Tibial nerve (tissue), 4 donors: ENCODE results near the gene RGS7. TPM values are rescaled to one million over a fixed set of nuclear protein-coding genes. Genes with fewer than 3 reads are reported as not detected.
"Not testable (repeated sequence)": the region's sequence is repeated elsewhere in the genome, so short reads cannot be mapped to it uniquely, and the experiment has no call there.

Experiments used
- DNase-seq, 2 donors: peaks; one replicate each; pipeline ENCODE4 v3.0.0-alpha.2; 2019; ENCODE audit warnings: low spot score in 2 of 2
- H3K27ac ChIP-seq, 4 donors: fragments of 200-600 bp; sonication (generic) in 3 of 4; one replicate each; pipeline ENCODE4 v1.5.1; 2017 to 2019; ENCODE audit warnings: mild to moderate bottlenecking in 1 of 4
- H3K27me3 ChIP-seq, 2 donors: fragments of 200-600 bp; sonication (generic) in 1 of 2; one replicate each; pipeline versions ENCODE4 v1.5.1 to v1.6.0; 2017 to 2019
- H3K36me3 ChIP-seq, 3 donors: fragments of 200-600 bp; sonication (generic); one replicate each; pipeline ENCODE4 v1.5.1; 2018 to 2019
- H3K4me1 ChIP-seq, 4 donors: fragments of 200-600 bp; sonication (generic) in 3 of 4; one replicate each; pipeline ENCODE4 v1.5.1; 2017 to 2019
- H3K4me3 ChIP-seq, 4 donors: fragments of 200-600 bp; sonication (generic) in 3 of 4; one replicate each; pipeline ENCODE4 v1.5.1; 2017 to 2019; ENCODE audit warnings: mild to moderate bottlenecking in 1 of 4, moderate library complexity in 1 of 4
- H3K9me3 ChIP-seq, 4 donors: fragments of 200-600 bp; sonication (generic) in 3 of 4; one replicate each; pipeline ENCODE4 v1.5.1; 2017 to 2019
- CTCF ChIP-seq, 5 experiments: fragments of 200-600 bp in 3 of 5; fragments of 450-650 bp in 2 of 5; sonication (generic) in 3 of 5; IDR thresholded peaks; one replicate each; pipeline ENCODE4 v1.5.1; 2016 to 2019; ENCODE audit warnings: antibody characterized with exemption in 5 of 5, mild to moderate bottlenecking in 3 of 5, moderate library complexity in 2 of 5
- EP300 ChIP-seq, 2 donors: sonication (generic); formaldehyde crosslinking; IDR thresholded peaks; one replicate each; pipeline ENCODE4 v1.6.1; 2017; ENCODE audit warnings: antibody characterized with exemption in 2 of 2, mild to moderate bottlenecking in 1 of 2
- POLR2A ChIP-seq, 2 donors: fragments of 450-650 bp; IDR thresholded peaks; one replicate each; pipeline ENCODE4 v1.6.1; 2017; ENCODE audit warnings: antibody characterized with exemption in 2 of 2, mild to moderate bottlenecking in 2 of 2, moderate library complexity in 2 of 2
- WGBS, 2 donors: methylation state at CpG; one replicate each; pipeline ENCODE4 v1.1.5; 2018; 5-methylcytosine and 5-hydroxymethylcytosine counted together
- total RNA-seq, 4 donors: library from RNA; depleted of rRNA; stranded (reverse); fragments of >200 nt; gene quantifications; one replicate each; pipeline ENCODE4 v1.1.0, GENCODE V29; 2016

The RGS7 gene
- total RNA-seq, 4 donors from 2014 or later = 0.39 to 1.5 (median 1.0) TPM; not detected in 1

- Histone ChIP-seq H3K4me3 (no peak overlapping the region), H3K9me3 (peaks cover 0 to 11% (median 0%) of the 10 kb centered on the region in 4 donors), H3K36me3 (no peaks in the 10 kb centered on the region), H3K27me3 (no peaks in the 10 kb centered on the region), H3K27ac (no peak overlapping the region), H3K4me1 (no peaks in the 10 kb centered on the region)
- 83 to 89% methylated on average over 2 of the region's 2 CpGs for WGBS, 2 donors
- no peak for TF ChIP-seq CTCF (IDR thresholded peaks at IDR 0.05)
- no peak for TF ChIP-seq POLR2A (IDR thresholded peaks at IDR 0.05)
- no peak for TF ChIP-seq EP300 (IDR thresholded peaks at IDR 0.05)
- DNase-seq = no peak
Observed at GRCh38 chr1:241299347-241299746, 57.7 kb downstream of the RGS7 start.

- TF ChIP-seq POLR2A (IDR thresholded peaks at IDR 0.05) (no peak), EP300 (IDR thresholded peaks at IDR 0.05) (no peak), CTCF (IDR thresholded peaks at IDR 0.05) (no peak)
- WGBS, 2 donors = 83 to 95% methylated on average over 4 of the region's 4 CpGs
- no peak for DNase-seq
- no peaks in the 10 kb centered on the region for H3K36me3 ChIP-seq
- H3K27ac ChIP-seq = no peak overlapping the region
- no peaks in the 10 kb centered on the region for H3K27me3 ChIP-seq
- H3K4me3 ChIP-seq = no peak overlapping the region
- no peaks in the 10 kb centered on the region for H3K4me1 ChIP-seq
- no peaks in the 10 kb centered on the region for H3K9me3 ChIP-seq
Observed at GRCh38 chr1:241292973-241293372, 64.0 kb downstream of the RGS7 start.

- not testable (repeated sequence) for H3K9me3 ChIP-seq, H3K27ac ChIP-seq, H3K4me3 ChIP-seq, DNase-seq, H3K27me3 ChIP-seq, H3K4me1 ChIP-seq, H3K36me3 ChIP-seq
- 85 to 88% methylated on average over 8 of the region's 8 CpGs for WGBS, 2 donors
Observed at GRCh38 chr1:241291548-241291947, 65.5 kb downstream of the RGS7 start.

- Histone ChIP-seq H3K36me3 (no peaks in the 10 kb centered on the region), H3K27me3 (no peaks in the 10 kb centered on the region), H3K9me3 (peaks cover 0 to 33% (median 5%) of the 10 kb centered on the region in 4 donors), H3K4me3 (no peak overlapping the region), H3K4me1 (no peaks in the 10 kb centered on the region), H3K27ac (no peak overlapping the region)
- 81 to 100% methylated on average over 1 of the region's 1 CpG for WGBS, 2 donors
- no peak for DNase-seq
- TF ChIP-seq POLR2A (IDR thresholded peaks at IDR 0.05) = no peak
- no peak for TF ChIP-seq CTCF (IDR thresholded peaks at IDR 0.05)
- TF ChIP-seq EP300 (IDR thresholded peaks at IDR 0.05) = no peak
Observed at GRCh38 chr1:241286486-241286885, 70.5 kb downstream of the RGS7 start.

- Histone ChIP-seq H3K9me3 (peaks cover 0 to 23% (median 0%) of the 10 kb centered on the region in 4 donors), H3K27ac (no peak overlapping the region), H3K36me3 (no peaks in the 10 kb centered on the region), H3K4me3 (no peak overlapping the region), H3K4me1 (no peaks in the 10 kb centered on the region), H3K27me3 (no peaks in the 10 kb centered on the region)
- no peak for TF ChIP-seq EP300 (IDR thresholded peaks at IDR 0.05)
- no peak for DNase-seq
- WGBS, 2 donors = 69 to 71% methylated on average over 3 of the region's 3 CpGs
Observed at GRCh38 chr1:241276391-241276790, 80.6 kb downstream of the RGS7 start.

GRCh38 chr1:241275981-241276380 is 81.0 kb downstream of the RGS7 start:
- WGBS, 2 donors = 83 to 84% methylated on average over 5 of the region's 5 CpGs
- Histone ChIP-seq H3K4me3 (no peak overlapping the region), H3K27ac (no peak overlapping the region), H3K4me1 (no peaks in the 10 kb centered on the region), H3K27me3 (no peaks in the 10 kb centered on the region), H3K9me3 (peaks cover 0 to 23% (median 0%) of the 10 kb centered on the region in 4 donors), H3K36me3 (no peaks in the 10 kb centered on the region)
- DNase-seq = no peak
- TF ChIP-seq CTCF (IDR thresholded peaks at IDR 0.05) (no peak), POLR2A (IDR thresholded peaks at IDR 0.05) (no peak), EP300 (IDR thresholded peaks at IDR 0.05) (no peak)
